Measurements from ENCODE around the gene FAF1.

FAF1 gene

DNA sequence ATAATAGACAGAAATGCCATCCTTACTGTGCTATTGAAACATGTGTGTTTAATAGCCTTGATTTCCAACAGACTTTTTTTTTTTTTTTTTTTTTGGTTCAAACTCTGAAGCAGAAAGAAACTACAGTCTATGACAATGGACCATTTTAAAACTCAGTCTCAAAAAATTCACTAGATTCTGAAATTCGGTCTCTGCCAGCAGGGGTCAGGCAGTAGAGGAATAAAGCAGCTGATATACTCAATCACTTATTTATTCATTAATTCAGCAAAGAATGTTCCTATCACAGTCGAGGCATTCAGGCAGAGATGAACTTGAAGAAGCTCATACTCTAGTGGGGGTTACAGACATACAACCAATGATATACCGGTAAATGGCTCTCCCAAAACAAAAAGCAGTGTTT, 275.9 kb downstream of the FAF1 start:
- no peak for DNase-seq (ENCODE audit: low read depth)
- TF ChIP-seq MYC (IDR thresholded peaks at IDR 0.05; ENCODE audit: low read depth, low read length) (no peak), POLR2A (IDR thresholded peaks at IDR 0.05; ENCODE audit: extremely low read depth, insufficient read length) (no peak)
- TF ChIP-seq, protein P1, sequence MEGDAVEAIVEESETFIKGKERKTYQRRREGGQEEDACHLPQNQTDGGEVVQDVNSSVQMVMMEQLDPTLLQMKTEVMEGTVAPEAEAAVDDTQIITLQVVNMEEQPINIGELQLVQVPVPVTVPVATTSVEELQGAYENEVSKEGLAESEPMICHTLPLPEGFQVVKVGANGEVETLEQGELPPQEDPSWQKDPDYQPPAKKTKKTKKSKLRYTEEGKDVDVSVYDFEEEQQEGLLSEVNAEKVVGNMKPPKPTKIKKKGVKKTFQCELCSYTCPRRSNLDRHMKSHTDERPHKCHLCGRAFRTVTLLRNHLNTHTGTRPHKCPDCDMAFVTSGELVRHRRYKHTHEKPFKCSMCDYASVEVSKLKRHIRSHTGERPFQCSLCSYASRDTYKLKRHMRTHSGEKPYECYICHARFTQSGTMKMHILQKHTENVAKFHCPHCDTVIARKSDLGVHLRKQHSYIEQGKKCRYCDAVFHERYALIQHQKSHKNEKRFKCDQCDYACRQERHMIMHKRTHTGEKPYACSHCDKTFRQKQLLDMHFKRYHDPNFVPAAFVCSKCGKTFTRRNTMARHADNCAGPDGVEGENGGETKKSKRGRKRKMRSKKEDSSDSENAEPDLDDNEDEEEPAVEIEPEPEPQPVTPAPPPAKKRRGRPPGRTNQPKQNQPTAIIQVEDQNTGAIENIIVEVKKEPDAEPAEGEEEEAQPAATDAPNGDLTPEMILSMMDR (IDR thresholded peaks at IDR 0.05; ENCODE audit: low read depth, low read length), result no peak
- TF ChIP-seq, protein P2, sequence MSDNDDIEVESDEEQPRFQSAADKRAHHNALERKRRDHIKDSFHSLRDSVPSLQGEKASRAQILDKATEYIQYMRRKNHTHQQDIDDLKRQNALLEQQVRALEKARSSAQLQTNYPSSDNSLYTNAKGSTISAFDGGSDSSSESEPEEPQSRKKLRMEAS (IDR thresholded peaks at IDR 0.05; ENCODE audit: low read depth, low read length), result no peak
- H3K4me3 ChIP-seq (ENCODE audit: low read depth, low read length), result no peak overlapping the region

DNA sequence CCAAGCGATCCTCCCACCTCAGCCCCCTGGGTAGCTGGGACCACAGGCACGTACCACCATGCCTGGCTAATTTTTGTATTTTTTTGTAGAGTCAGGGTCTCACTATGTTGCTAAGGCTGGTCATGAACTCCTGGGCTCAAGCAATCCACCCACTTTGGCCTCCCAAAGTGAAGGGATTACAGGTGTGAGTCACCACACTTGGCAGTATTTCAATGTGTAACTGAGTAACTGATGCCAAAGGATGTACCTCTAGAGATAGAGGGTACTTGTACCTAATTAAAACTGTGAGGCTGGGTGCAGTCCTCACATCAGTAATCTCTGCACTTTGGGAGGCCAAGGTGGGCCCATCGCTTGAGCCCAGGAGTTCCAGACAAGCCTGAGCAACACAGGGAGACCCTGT, 278.1 kb downstream of the FAF1 start:
- TF ChIP-seq, protein P1 (IDR thresholded peaks at IDR 0.05; ENCODE audit: low read depth, low read length), result no peak
- no peak for TF ChIP-seq MYC (IDR thresholded peaks at IDR 0.05; ENCODE audit: low read depth, low read length)
- no peak for TF ChIP-seq POLR2A (IDR thresholded peaks at IDR 0.05; ENCODE audit: extremely low read depth, insufficient read length)
- TF ChIP-seq, protein P2 (IDR thresholded peaks at IDR 0.05; ENCODE audit: low read depth, low read length), result no peak
- no peak for DNase-seq (ENCODE audit: low read depth)
- H3K4me3 ChIP-seq (ENCODE audit: low read depth, low read length), result no peak overlapping the region

DNA sequence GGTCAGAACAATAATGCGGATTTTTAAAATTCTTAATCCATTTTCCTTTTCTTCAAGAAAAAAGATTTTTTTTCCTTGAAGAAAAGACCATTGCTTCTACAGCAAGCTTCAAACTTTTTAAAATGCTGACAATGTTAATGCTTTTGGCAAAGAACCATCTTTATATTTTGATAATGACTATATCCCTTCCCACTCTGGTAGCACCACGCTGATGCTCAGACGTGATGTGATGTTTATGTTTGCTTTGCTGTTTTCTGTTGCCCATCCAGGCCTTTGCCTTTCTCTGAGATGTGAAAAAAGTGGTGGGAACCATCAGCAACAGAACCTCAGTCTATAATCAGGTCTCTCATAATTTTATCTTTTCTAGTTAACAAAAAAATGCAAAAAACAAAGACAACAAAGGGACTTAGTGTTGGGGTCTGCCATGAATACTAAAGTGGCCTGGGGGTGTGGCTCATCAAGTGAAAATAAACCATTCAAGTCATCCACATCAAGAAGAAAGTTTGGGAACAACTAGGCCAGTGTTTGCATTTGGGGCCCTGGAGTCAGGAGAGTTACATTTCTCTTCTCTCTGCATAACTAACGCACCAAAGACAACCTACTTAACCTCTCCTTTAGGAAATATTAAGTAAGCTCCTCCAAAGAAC, 292.2 kb downstream of the FAF1 start:
- no peak overlapping the region for H3K4me3 ChIP-seq (ENCODE audit: low read depth, low read length)
- no peak for TF ChIP-seq POLR2A (IDR thresholded peaks at IDR 0.05; ENCODE audit: extremely low read depth, insufficient read length)
- TF ChIP-seq, protein P2 (IDR thresholded peaks at IDR 0.05; ENCODE audit: low read depth, low read length), result no peak
- TF ChIP-seq, protein P1 (IDR thresholded peaks at IDR 0.05; ENCODE audit: low read depth, low read length), result no peak
- no peak for TF ChIP-seq MYC (IDR thresholded peaks at IDR 0.05; ENCODE audit: low read depth, low read length)
- DNase-seq (ENCODE audit: low read depth), result no peak

DNA sequence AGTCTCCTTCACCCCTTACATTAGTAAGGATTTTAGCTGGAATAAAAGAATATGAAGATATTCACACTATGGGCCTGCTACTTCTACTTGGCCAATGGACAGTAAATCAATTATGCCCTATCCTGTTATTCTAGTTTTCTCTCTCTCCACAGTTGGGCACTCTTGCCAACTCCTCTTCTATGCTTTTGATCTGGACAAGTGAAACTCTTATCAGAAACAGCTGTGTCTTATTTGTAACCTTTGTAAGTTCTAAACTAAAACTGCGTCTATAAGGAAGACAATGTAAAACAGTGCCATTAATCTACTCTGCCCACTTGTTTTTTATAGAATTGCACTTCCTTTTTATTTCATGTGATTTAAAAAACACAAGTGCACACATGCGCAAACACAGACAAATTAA, 292.8 kb downstream of the FAF1 start:
- no peak for DNase-seq (ENCODE audit: low read depth)
- H3K4me3 ChIP-seq (ENCODE audit: low read depth, low read length), result no peak overlapping the region
- TF ChIP-seq POLR2A (IDR thresholded peaks at IDR 0.05; ENCODE audit: extremely low read depth, insufficient read length) (no peak), MYC (IDR thresholded peaks at IDR 0.05; ENCODE audit: low read depth, low read length) (no peak)
- TF ChIP-seq, protein P2 (IDR thresholded peaks at IDR 0.05; ENCODE audit: low read depth, low read length), result no peak
- TF ChIP-seq, protein P1 (IDR thresholded peaks at IDR 0.05; ENCODE audit: low read depth, low read length), result no peak

DNA sequence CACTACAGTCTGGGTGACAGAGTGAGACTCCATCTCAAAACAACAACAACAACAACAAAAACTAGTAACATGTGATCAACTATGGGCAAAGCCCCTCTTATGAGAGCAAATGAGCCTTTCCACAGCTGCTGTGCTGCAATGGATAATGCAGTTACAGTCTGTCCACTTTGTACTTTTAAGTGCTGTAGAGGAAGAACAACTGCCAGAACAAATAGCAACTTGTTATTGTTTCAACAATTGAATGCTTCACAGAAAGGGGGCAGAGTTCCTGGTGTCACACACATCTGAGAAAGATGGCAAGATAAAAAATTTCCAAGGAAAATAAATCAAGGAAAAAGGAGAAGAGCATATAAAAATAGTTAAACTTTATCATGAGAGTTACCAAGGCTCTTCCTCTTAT, 293.2 kb downstream of the FAF1 start:
- no peak for DNase-seq (ENCODE audit: low read depth)
- no peak overlapping the region for H3K4me3 ChIP-seq (ENCODE audit: low read depth, low read length)
- no peak for TF ChIP-seq POLR2A (IDR thresholded peaks at IDR 0.05; ENCODE audit: extremely low read depth, insufficient read length)
- TF ChIP-seq, protein P1 (IDR thresholded peaks at IDR 0.05; ENCODE audit: low read depth, low read length), result no peak
- TF ChIP-seq, protein P2 (IDR thresholded peaks at IDR 0.05; ENCODE audit: low read depth, low read length), result no peak
- TF ChIP-seq MYC (IDR thresholded peaks at IDR 0.05; ENCODE audit: low read depth, low read length), result no peak
